OCI-LY7 (cell line): ENCODE results near the gene CRYL1.

Experiments used
- EZH2phosphoT487 ChIP-seq: fragments of 200-600 bp; sonication (generic); IDR thresholded peaks from 2 replicates; pipeline ENCODE4 v1.6.1; 2018; ENCODE audit warnings: low read depth, borderline replicate concordance, mild to moderate bottlenecking, mixed run types, antibody characterized with exemption, low read length, moderate library complexity, mixed read lengths
- TF ChIP-seq, protein P1 (sequence below): fragments of 200-600 bp; sonication (generic); conservative IDR thresholded peaks from 2 replicates; pipeline ENCODE4 v1.5.1; 2014; ENCODE audit warnings: mild to moderate bottlenecking, antibody characterized with exemption, low read length, moderate library complexity, mixed read lengths

DNA sequence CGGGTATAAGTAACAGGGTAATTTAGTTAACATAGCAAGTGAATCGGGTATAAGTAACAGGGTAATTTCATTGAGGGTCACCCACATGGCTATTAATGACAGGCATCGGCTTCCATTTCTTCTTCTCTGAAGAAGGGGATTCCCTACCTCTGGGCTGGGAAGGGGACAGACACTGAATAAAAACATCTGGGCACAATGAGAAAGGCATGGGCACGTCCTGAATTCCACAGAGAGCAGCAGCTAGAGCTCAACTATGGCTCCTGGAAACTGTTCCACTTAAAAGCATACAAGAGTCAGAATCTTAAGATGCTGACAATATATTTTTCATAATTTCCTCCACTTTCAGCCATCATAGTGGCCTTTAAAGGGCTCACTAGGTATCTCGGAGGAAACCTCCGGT is 51.8 kb downstream of the CRYL1 start:
- TF ChIP-seq, protein P1, sequence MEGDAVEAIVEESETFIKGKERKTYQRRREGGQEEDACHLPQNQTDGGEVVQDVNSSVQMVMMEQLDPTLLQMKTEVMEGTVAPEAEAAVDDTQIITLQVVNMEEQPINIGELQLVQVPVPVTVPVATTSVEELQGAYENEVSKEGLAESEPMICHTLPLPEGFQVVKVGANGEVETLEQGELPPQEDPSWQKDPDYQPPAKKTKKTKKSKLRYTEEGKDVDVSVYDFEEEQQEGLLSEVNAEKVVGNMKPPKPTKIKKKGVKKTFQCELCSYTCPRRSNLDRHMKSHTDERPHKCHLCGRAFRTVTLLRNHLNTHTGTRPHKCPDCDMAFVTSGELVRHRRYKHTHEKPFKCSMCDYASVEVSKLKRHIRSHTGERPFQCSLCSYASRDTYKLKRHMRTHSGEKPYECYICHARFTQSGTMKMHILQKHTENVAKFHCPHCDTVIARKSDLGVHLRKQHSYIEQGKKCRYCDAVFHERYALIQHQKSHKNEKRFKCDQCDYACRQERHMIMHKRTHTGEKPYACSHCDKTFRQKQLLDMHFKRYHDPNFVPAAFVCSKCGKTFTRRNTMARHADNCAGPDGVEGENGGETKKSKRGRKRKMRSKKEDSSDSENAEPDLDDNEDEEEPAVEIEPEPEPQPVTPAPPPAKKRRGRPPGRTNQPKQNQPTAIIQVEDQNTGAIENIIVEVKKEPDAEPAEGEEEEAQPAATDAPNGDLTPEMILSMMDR = no peak
- no peak for TF ChIP-seq EZH2phosphoT487
